Neural progenitor cell (in vitro differentiated cells): ENCODE results near the gene ADGRD2. TPM values are rescaled to one million over a fixed set of nuclear protein-coding genes. Genes with fewer than 3 reads are reported as not detected.

ENCODE experiments used
- DNase-seq: peaks from one replicate; pipeline ENCODE4 v3.0.0-alpha.2; 2016; ENCODE audit warnings: low spot score
- H2AFZ ChIP-seq: fragments of 200-600 bp; sonication (generic); replicated peaks from 2 replicates; pipeline ENCODE4 v1.6.1; 2016; ENCODE audit warnings: antibody characterized with exemption
- H3F3A ChIP-seq: fragments of 200-600 bp; sonication (generic); 2 replicates; pipeline ENCODE4 v1.6.1; 2016; ENCODE audit warnings: antibody characterized with exemption, low read depth
- H3K27ac ChIP-seq: fragments of 200-600 bp; sonication (generic); 2 replicates; pipeline ENCODE4 v1.5.1; 2016; ENCODE audit warnings: mild to moderate bottlenecking
- H3K27me3 ChIP-seq: fragments of 200-600 bp; sonication (generic); 2 replicates; pipeline ENCODE4 v1.6.1; 2016; ENCODE audit warnings: mild to moderate bottlenecking, moderate library complexity
- H3K36me3 ChIP-seq: fragments of 200-600 bp; sonication (generic); 2 replicates; pipeline ENCODE4 v1.5.1; 2016
- H3K4me1 ChIP-seq: fragments of 200-600 bp; sonication (generic); 2 replicates; pipeline ENCODE4 v1.6.1; 2016; ENCODE audit warnings: mixed run types
- H3K4me2 ChIP-seq: fragments of 200-600 bp; sonication (generic); 2 replicates; pipeline ENCODE4 v1.6.1; 2016
- H3K4me3 ChIP-seq: fragments of 200-600 bp; sonication (generic); 2 replicates; pipeline ENCODE4 v1.5.1; 2016
- H3K79me2 ChIP-seq: fragments of 200-600 bp; sonication (generic); 2 replicates; pipeline ENCODE4 v1.6.1; 2016; ENCODE audit warnings: low read depth
- H3K9ac ChIP-seq: fragments of 200-600 bp; sonication (generic); 2 replicates; pipeline ENCODE4 v1.6.1; 2016
- H3K9me3 ChIP-seq: fragments of 200-600 bp; sonication (generic); 2 replicates; pipeline ENCODE4 v1.5.1; 2016; ENCODE audit warnings: low read depth
- H4K20me1 ChIP-seq: fragments of 200-600 bp; sonication (generic); 2 replicates; pipeline ENCODE4 v1.6.1; 2016; ENCODE audit warnings: low read depth
- H3K27ac Mint-ChIP-seq: 3 replicates; pipeline ENCODE4 v1.8.0; 2021; ENCODE audit warnings: mixed read lengths
- H3K27me3 Mint-ChIP-seq: 2 replicates; pipeline ENCODE4 v1.8.0; 2022; ENCODE audit warnings: low read depth, mild to moderate bottlenecking, inconsistent platforms, moderate library complexity, mixed read lengths; ENCODE audit not compliant: insufficient read depth
- H3K36me3 Mint-ChIP-seq: 3 replicates; pipeline ENCODE4 v1.8.0; 2021; ENCODE audit warnings: mixed read lengths
- H3K4me1 Mint-ChIP-seq: 3 replicates; pipeline ENCODE4 v1.8.0; 2021; ENCODE audit warnings: mixed read lengths
- H3K4me3 Mint-ChIP-seq: 3 replicates; pipeline ENCODE4 v1.8.0; 2021; ENCODE audit warnings: mild to moderate bottlenecking, moderate library complexity, mixed read lengths
- H3K9me3 Mint-ChIP-seq: 3 replicates; pipeline ENCODE4 v1.8.0; 2020; ENCODE audit warnings: mixed read lengths
- CTCF ChIP-seq: fragments of 200-600 bp; sonication (generic); IDR thresholded peaks from 2 replicates; pipeline ENCODE4 v1.5.1; 2017; ENCODE audit warnings: antibody characterized with exemption, mild to moderate bottlenecking
- EZH2 ChIP-seq: fragments of 200-600 bp; sonication (generic); IDR thresholded peaks from 2 replicates; pipeline ENCODE4 v1.6.1; 2017; ENCODE audit warnings: antibody characterized with exemption, mild to moderate bottlenecking, moderate library complexity
- EZH2phosphoT487 ChIP-seq: fragments of 200-600 bp; sonication (generic); IDR thresholded peaks from 2 replicates; pipeline ENCODE4 v1.6.1; 2017; ENCODE audit warnings: antibody characterized with exemption
- total RNA-seq: library from RNA; depleted of rRNA; stranded (reverse); fragments of >200 nt; gene quantifications from 2 replicates; pipeline ENCODE4 v1.2.3, GENCODE V29; 2015; ENCODE audit warnings: low replicate concordance

The ADGRD2 gene
- total RNA-seq, 1 donor from 2014 or later, result 0.13 TPM

- TF ChIP-seq EZH2phosphoT487 (no peak), CTCF (no peak), EZH2 (no peak)
- Histone ChIP-seq H3K79me2 (peaks cover 32% of the 10 kb centered on the region), H3K27me3 (no peaks in the 10 kb centered on the region), H3K9me3 (no peaks in the 10 kb centered on the region), H3F3A (peaks cover 24% of the 10 kb centered on the region), H3K4me1 (peaks cover 5% of the 10 kb centered on the region), H3K4me3 (peak overlapping the region; percentile 69), H4K20me1 (no peaks in the 10 kb centered on the region), H3K27ac (peak overlapping the region; percentile 27), H3K4me2 (peak overlapping the region; percentile 89), H3K36me3 (peaks cover 15% of the 10 kb centered on the region), H3K9ac (peak overlapping the region; percentile 85), H2AFZ (no peak overlapping the region)
- Mint-ChIP-seq H3K27ac (peak overlapping the region; percentile 95), H3K9me3 (peaks cover 4% of the 10 kb centered on the region), H3K27me3 (peaks cover 10% of the 10 kb centered on the region), H3K36me3 (peaks cover 9% of the 10 kb centered on the region), H3K4me3 (peak overlapping the region; percentile 99), H3K4me1 (peaks cover 22% of the 10 kb centered on the region)
- DNase-seq, result peak; percentile 24
Measured at GRCh38 chr9:124414612-124415011, 35.6 kb upstream of the ADGRD2 start.

GRCh38 chr9:124415102-124415851 lies 35.0 kb upstream of the ADGRD2 start, which contains the start of gene PSMB7:
PSMB7 (minus strand) TSS chr9:124415442; CDS start chr9:124415425, 17 bp downstream.
- Mint-ChIP-seq H3K36me3 (peaks cover 9% of the 10 kb centered on the region), H3K4me1 (peaks cover 22% of the 10 kb centered on the region), H3K27ac (peak within 1 kb of the TSS; percentile 95), H3K27me3 (peaks cover 10% of the 10 kb centered on the region), H3K4me3 (peak within 1 kb of the TSS; percentile 99), H3K9me3 (peaks cover 4% of the 10 kb centered on the region)
- TF ChIP-seq EZH2 (peak; percentile 71), CTCF (peak; percentile 94), EZH2phosphoT487 (peak; percentile 55)
- Histone ChIP-seq H3K27me3 (no peaks in the 10 kb centered on the region), H3K27ac (peak within 1 kb of the TSS; percentile 27), H2AFZ (peak within 1 kb of the TSS; percentile 87), H3K9me3 (no peaks in the 10 kb centered on the region), H3K36me3 (peaks cover 15% of the 10 kb centered on the region), H4K20me1 (no peaks in the 10 kb centered on the region), H3K4me3 (peak within 1 kb of the TSS; percentile 69), H3K9ac (peak within 1 kb of the TSS; percentile 85), H3F3A (peaks cover 24% of the 10 kb centered on the region), H3K4me2 (peak within 1 kb of the TSS; percentile 89), H3K4me1 (peaks cover 5% of the 10 kb centered on the region), H3K79me2 (peaks cover 25% of the 10 kb centered on the region)
- DNase-seq, result peak; percentile 99

GRCh38 chr9:124415852-124416484 lies 34.3 kb upstream of the ADGRD2 start:
- Histone ChIP-seq H3K9ac (no peak overlapping the region), H3K4me2 (no peak overlapping the region), H3K4me1 (peaks cover 5% of the 10 kb centered on the region), H3K27ac (no peak overlapping the region), H3K79me2 (peaks cover 21% of the 10 kb centered on the region), H3K36me3 (peaks cover 15% of the 10 kb centered on the region), H2AFZ (no peak overlapping the region), H3F3A (peaks cover 21% of the 10 kb centered on the region), H3K9me3 (no peaks in the 10 kb centered on the region), H3K27me3 (no peaks in the 10 kb centered on the region), H3K4me3 (peak overlapping the region; percentile 69), H4K20me1 (no peaks in the 10 kb centered on the region)
- DNase-seq, result peak; percentile 77
- peaks cover 22% of the 10 kb centered on the region for H3K4me1 Mint-ChIP-seq
- peak overlapping the region; percentile 95 for H3K27ac Mint-ChIP-seq
- H3K9me3 Mint-ChIP-seq, result peaks cover 4% of the 10 kb centered on the region
- TF ChIP-seq EZH2phosphoT487 (no peak), EZH2 (no peak), CTCF (no peak)
- peaks cover 6% of the 10 kb centered on the region for H3K36me3 Mint-ChIP-seq
- H3K4me3 Mint-ChIP-seq, result peak overlapping the region; percentile 99
- peaks cover 10% of the 10 kb centered on the region for H3K27me3 Mint-ChIP-seq
